PC-3 (cell line): Measurements from ENCODE around the gene UGT1A5. TPM values are rescaled to one million over a fixed set of nuclear protein-coding genes. Genes with fewer than 3 reads are reported as not detected.
A peak's percentile ranks its signal among the peaks of the same experiment; 100 is the strongest.

Source experiments
- ATAC-seq: fragments of 200-7000 bp; cut with Tn5 transposase; 2 replicates; pipeline ENCODE4 v1.9.1; 2020; ENCODE audit warnings: mild to moderate bottlenecking, moderate library complexity
- BruUV-seq: library from RNA; stranded (reverse); fragments of 400-500 nt; replicated peaks from 2 replicates; lab custom pipeline; 2021; lab: Mats Ljungman, UMichigan
- CTCF ChIA-PET: fragments of 300-600 bp; sonication (Branson Sonifier 250); formaldehyde crosslinking; loops from one replicate; lab custom pipeline; 2022; ENCODE audit warnings: antibody characterized with exemption; lab: Charles Lee
- POLR2A ChIA-PET: fragments of 300-600 bp; sonication (Branson Sonifier 250); formaldehyde crosslinking; loops from one replicate; lab custom pipeline; 2022; ENCODE audit warnings: antibody characterized with exemption; ENCODE audit not compliant: unreplicated experiment; lab: Charles Lee
- DNase-seq: peaks from one replicate; pipeline ENCODE4 v3.0.0-alpha.2; 2015
- H2AFZ ChIP-seq: fragments of 300-600 bp; sonication (generic); 2 replicates; pipeline ENCODE4 v1.6.0; 2016; ENCODE audit warnings: antibody characterized with exemption, low read length
- H3F3A ChIP-seq: fragments of 300-600 bp; sonication (generic); one replicate; pipeline ENCODE4 v1.6.0; 2017; ENCODE audit warnings: antibody characterized with exemption, low read length, control low read depth, mild to moderate bottlenecking; ENCODE audit not compliant: unreplicated experiment
- H3K27ac ChIP-seq: fragments of 300-600 bp; sonication (generic); 2 replicates; pipeline ENCODE4 v1.5.1; 2016; ENCODE audit warnings: mild to moderate bottlenecking, low read length
- H3K27me3 ChIP-seq: fragments of 300-600 bp; sonication (generic); 2 replicates; pipeline ENCODE4 v1.6.1; 2016; ENCODE audit warnings: low read length, mixed read lengths
- H3K36me3 ChIP-seq: fragments of 300-600 bp; sonication (generic); 2 replicates; pipeline ENCODE4 v1.6.1; 2016; ENCODE audit warnings: low read depth, mixed run types, low read length, mixed read lengths
- H3K4me1 ChIP-seq: fragments of 300-600 bp; sonication (generic); 2 replicates; pipeline ENCODE4 v1.5.1; 2016; ENCODE audit warnings: low read length; ENCODE audit not compliant: insufficient read depth
- H3K4me2 ChIP-seq: fragments of 300-600 bp; sonication (generic); 2 replicates; pipeline ENCODE4 v1.6.0; 2016; ENCODE audit warnings: low read length
- H3K4me3 ChIP-seq: fragments of 300-600 bp; sonication (generic); 2 replicates; pipeline ENCODE4 v1.5.1; 2016; ENCODE audit warnings: mild to moderate bottlenecking, low read length, mixed read lengths
- H3K79me2 ChIP-seq: fragments of 300-600 bp; sonication (generic); 2 replicates; pipeline ENCODE4 v1.6.1; 2017; ENCODE audit warnings: low read length, mixed read lengths
- H3K9ac ChIP-seq: fragments of 300-600 bp; sonication (generic); 2 replicates; pipeline ENCODE4 v1.6.0; 2016; ENCODE audit warnings: mild to moderate bottlenecking, low read length
- H3K9me2 ChIP-seq: fragments of 300-600 bp; sonication (generic); replicated peaks from 2 replicates; pipeline ENCODE4 v1.6.1; 2016; ENCODE audit warnings: mixed run types, low read length, mixed read lengths
- H3K9me3 ChIP-seq: fragments of 300-600 bp; sonication (generic); 2 replicates; pipeline ENCODE4 v1.6.1; 2016; ENCODE audit warnings: low read length, mixed read lengths
- H4K20me1 ChIP-seq: fragments of 300-600 bp; sonication (generic); 2 replicates; pipeline ENCODE4 v1.6.1; 2016; ENCODE audit warnings: low read length, mixed read lengths
- EZH2 ChIP-seq: fragments of 300-600 bp; sonication (generic); IDR thresholded peaks from one replicate; pipeline ENCODE4 v1.6.1; 2017; ENCODE audit warnings: antibody characterized with exemption, mild to moderate bottlenecking, low read length; ENCODE audit not compliant: unreplicated experiment
- EZH2phosphoT487 ChIP-seq: fragments of 300-600 bp; sonication (generic); IDR thresholded peaks from 2 replicates; pipeline ENCODE4 v1.6.1; 2018; ENCODE audit warnings: mild to moderate bottlenecking, antibody characterized with exemption, low read length, borderline replicate concordance
- intact Hi-C: fragments of 100-400 bp; cut with micrococcal nuclease; formaldehyde crosslinking; loops from 2 replicates; pipeline ENCODE4 v1.9.0; 2023
- total RNA-seq: library from RNA; depleted of rRNA; stranded (reverse); fragments of >200 nt; gene quantifications from 2 replicates; pipeline ENCODE4 v1.2.3, GENCODE V29; 2014
- TF ChIP-seq, protein P1 (sequence below): fragments of 300-600 bp; sonication (generic); conservative IDR thresholded peaks from 2 replicates; pipeline ENCODE4 v1.5.1; 2017; ENCODE audit warnings: antibody characterized with exemption, low read depth, mild to moderate bottlenecking, low read length

The UGT1A5 gene
- total RNA-seq, 1 experiment from 2014 or later: not detected

DNA sequence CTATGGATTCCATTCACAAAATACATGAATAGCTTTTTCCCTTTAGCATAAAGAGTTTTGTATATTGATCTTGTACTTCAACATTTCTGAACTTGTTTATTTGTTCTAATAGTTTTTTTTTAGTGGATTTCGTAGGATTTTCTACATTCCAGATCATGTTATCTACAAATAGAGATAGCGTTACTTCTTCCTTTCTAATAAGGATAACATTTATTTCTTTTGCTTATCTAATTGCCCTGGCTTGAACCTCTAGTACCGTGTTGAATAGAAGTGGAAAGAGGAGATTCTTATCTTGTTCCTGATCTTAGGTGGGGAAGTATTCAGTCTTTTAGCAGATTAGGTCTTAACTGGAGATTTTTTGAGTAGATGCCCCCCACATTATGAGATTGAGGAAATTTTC is 10.5 kb upstream of the UGT1A5 start:
- no TSS peak for BruUV-seq
- Histone ChIP-seq H3K79me2 (no peaks in the 10 kb centered on the region), H3K9ac (no peak overlapping the region), H3F3A (peaks cover 4% of the 10 kb centered on the region), H3K36me3 (no peaks in the 10 kb centered on the region), H3K27me3 (no peaks in the 10 kb centered on the region), H3K4me2 (no peak overlapping the region), H4K20me1 (no peaks in the 10 kb centered on the region), H3K9me3 (no peaks in the 10 kb centered on the region), H3K9me2 (no peaks in the 10 kb centered on the region), H2AFZ (no peak overlapping the region), H3K4me1 (peaks cover 26% of the 10 kb centered on the region), H3K27ac (no peak overlapping the region), H3K4me3 (no peak overlapping the region)
- DNase-seq: no peak
- ATAC-seq: no peak
- ChIA-PET CTCF (interaction anchor here (0.7 kb wide), 1 partner anchor 259 kb away, joined by 3 read pairs; no protein-coding TSS in a partner anchor), POLR2A (no interaction called here)
- no peak for TF ChIP-seq EZH2phosphoT487
- TF ChIP-seq, protein P1, sequence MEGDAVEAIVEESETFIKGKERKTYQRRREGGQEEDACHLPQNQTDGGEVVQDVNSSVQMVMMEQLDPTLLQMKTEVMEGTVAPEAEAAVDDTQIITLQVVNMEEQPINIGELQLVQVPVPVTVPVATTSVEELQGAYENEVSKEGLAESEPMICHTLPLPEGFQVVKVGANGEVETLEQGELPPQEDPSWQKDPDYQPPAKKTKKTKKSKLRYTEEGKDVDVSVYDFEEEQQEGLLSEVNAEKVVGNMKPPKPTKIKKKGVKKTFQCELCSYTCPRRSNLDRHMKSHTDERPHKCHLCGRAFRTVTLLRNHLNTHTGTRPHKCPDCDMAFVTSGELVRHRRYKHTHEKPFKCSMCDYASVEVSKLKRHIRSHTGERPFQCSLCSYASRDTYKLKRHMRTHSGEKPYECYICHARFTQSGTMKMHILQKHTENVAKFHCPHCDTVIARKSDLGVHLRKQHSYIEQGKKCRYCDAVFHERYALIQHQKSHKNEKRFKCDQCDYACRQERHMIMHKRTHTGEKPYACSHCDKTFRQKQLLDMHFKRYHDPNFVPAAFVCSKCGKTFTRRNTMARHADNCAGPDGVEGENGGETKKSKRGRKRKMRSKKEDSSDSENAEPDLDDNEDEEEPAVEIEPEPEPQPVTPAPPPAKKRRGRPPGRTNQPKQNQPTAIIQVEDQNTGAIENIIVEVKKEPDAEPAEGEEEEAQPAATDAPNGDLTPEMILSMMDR: no peak
- no peak for TF ChIP-seq EZH2
- intact Hi-C loops: no loop called here

DNA sequence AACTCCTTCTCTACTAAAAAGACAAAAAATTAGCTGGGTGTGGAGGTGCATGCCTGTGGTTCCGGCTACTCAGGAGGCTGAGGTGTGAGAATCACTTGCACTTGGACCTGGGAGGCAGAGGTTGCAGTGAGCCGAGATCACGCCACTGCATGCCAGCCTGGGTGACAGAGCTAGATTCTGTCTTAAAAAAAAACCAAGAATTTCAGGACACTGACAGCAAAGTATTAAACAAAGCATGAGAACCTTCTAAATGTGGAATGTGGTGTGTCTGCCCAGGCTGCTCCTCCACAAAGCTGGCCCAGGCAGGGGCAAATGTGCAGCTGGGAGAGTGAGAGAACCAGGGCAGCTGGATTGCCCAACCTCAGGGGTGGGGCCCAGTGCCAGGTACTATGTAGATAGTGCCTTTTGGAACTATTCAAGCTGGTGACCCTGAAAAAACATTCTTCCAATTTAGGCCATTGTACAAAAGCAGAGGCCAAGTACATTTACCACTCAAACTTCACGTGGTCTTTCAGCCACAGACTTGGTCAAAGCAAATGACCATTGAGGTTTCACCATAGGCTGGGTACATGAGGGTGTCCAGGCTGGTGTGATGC is 6.7 kb upstream of the UGT1A5 start:
- no peaks in the 10 kb centered on the region for H3K9me3 ChIP-seq
- no peak overlapping the region for H3K4me2 ChIP-seq
- H4K20me1 ChIP-seq: no peaks in the 10 kb centered on the region
- no peak for ATAC-seq
- peaks cover 6% of the 10 kb centered on the region for H3F3A ChIP-seq
- no peaks in the 10 kb centered on the region for H3K36me3 ChIP-seq
- no peak overlapping the region for H2AFZ ChIP-seq
- DNase-seq: peak; percentile 45
- no peak overlapping the region; the same call in 1 of the 2 replicates for H3K9ac ChIP-seq
- no TSS peak for BruUV-seq
- no peak overlapping the region for H3K4me3 ChIP-seq
- CTCF ChIA-PET: no interaction called here
- no peak for TF ChIP-seq EZH2phosphoT487
- H3K4me1 ChIP-seq: peaks cover 43% of the 10 kb centered on the region
- H3K9me2 ChIP-seq: no peaks in the 10 kb centered on the region
- H3K27me3 ChIP-seq: no peaks in the 10 kb centered on the region
- intact Hi-C loops: loop anchor here (2.0 to 5.0 kb wide), 4 partner anchors 15 to 154 kb away; partner anchors contain the start of genes HJURP and USP40
- H3K27ac ChIP-seq: peak overlapping the region; percentile 91
- no peaks in the 10 kb centered on the region for H3K79me2 ChIP-seq
- POLR2A ChIA-PET: interaction anchor here (0.6 kb wide), 1 partner anchor 16 kb away, joined by 9 read pairs; no protein-coding TSS in a partner anchor

DNA sequence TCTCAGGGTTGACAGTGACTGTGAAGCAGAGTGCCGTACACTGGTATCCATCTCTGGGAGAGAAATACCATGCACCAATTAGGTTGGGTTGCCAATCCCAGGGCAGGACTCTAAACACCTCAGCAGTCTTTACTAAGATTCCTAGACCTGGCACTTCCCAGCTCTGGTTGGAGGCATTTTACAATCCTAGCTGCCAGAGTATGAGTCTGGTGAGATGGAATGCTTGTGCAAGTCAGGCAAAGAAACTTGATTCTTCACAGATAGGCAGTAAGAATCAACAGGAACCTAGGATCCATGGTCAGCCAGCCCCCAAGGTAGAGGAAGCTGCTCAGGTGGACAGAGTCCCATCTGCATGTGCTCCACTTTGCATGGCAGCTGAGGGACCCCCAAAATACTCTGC is 6.0 kb upstream of the UGT1A5 start:
- no TSS peak for BruUV-seq
- ATAC-seq (peak; percentile 76), DNase-seq (peak; percentile 74)
- no peaks in the 10 kb centered on the region for H3K9me3 ChIP-seq
- peak overlapping the region; percentile 91 for H3K27ac ChIP-seq
- H3F3A ChIP-seq: peaks cover 6% of the 10 kb centered on the region
- no peak overlapping the region for H3K4me3 ChIP-seq
- H3K4me2 ChIP-seq: peak overlapping the region; percentile 15; the same call in 1 of the 2 replicates
- H3K4me1 ChIP-seq: peaks cover 47% of the 10 kb centered on the region
- no peaks in the 10 kb centered on the region for H3K9me2 ChIP-seq
- no peak overlapping the region; the same call in 1 of the 2 replicates for H3K9ac ChIP-seq
- no peaks in the 10 kb centered on the region for H4K20me1 ChIP-seq
- no peaks in the 10 kb centered on the region for H3K79me2 ChIP-seq
- H3K36me3 ChIP-seq: no peaks in the 10 kb centered on the region
- TF ChIP-seq EZH2phosphoT487 (no peak), EZH2 (no peak)
- TF ChIP-seq, protein P1: no peak
- ChIA-PET CTCF (interaction anchor here (0.6 kb wide), 1 partner anchor 655 kb away, joined by 3 read pairs; no protein-coding TSS in a partner anchor), POLR2A (no interaction called here)
- intact Hi-C loops: loop anchor here (2.0 to 5.0 kb wide), 4 partner anchors 16 to 154 kb away; partner anchors contain the start of genes HJURP and USP40
- no peaks in the 10 kb centered on the region for H3K27me3 ChIP-seq
- H2AFZ ChIP-seq: no peak overlapping the region
